Esophagus squamous epithelium (tissue), 5 donors: ENCODE data around the gene TTC39A. TPM values are rescaled to one million over a fixed set of nuclear protein-coding genes. Genes with fewer than 3 reads are reported as not detected.

Source experiments
- DNase-seq: peaks from one replicate; lab custom pipeline; 2025; lab: John Stamatoyannopoulos, UW
- H3K27ac ChIP-seq, 4 donors: fragments of 200-600 bp; sonication (generic); one replicate each; pipeline ENCODE4 v1.5.1; 2016 to 2019; ENCODE audit warnings: mild to moderate bottlenecking in 1 of 4
- H3K27me3 ChIP-seq, 4 donors: fragments of 200-600 bp; sonication (generic); 1 replicate in 3 of 4; 2 replicates in 1 of 4; pipeline versions ENCODE4 v1.5.1 to v1.6.0; 2017 to 2021; ENCODE audit warnings: antibody characterized with exemption in 1 of 4
- H3K36me3 ChIP-seq, 3 donors: fragments of 200-600 bp; sonication (generic); one replicate each; pipeline ENCODE4 v1.5.1; 2016 to 2019
- H3K4me1 ChIP-seq, 3 donors: fragments of 200-600 bp; sonication (generic); one replicate each; pipeline ENCODE4 v1.5.1; 2017 to 2019
- H3K4me3 ChIP-seq, 4 donors: fragments of 200-600 bp; sonication (generic); 1 replicate in 3 of 4; 2 replicates in 1 of 4; pipeline ENCODE4 v1.5.1; 2016 to 2019; ENCODE audit warnings: mild to moderate bottlenecking in 2 of 4, moderate library complexity in 1 of 4
- H3K9me3 ChIP-seq, 3 donors: fragments of 200-600 bp; sonication (generic); one replicate each; pipeline ENCODE4 v1.5.1; 2016 to 2019
- CTCF ChIP-seq, 6 experiments: fragments of 450-650 bp in 4 of 6; fragments of 200-600 bp in 2 of 6; sonication (generic) in 2 of 6; IDR thresholded peaks; one replicate each; pipeline ENCODE4 v1.5.1; 2016 to 2019; ENCODE audit warnings: antibody characterized with exemption in 6 of 6, mild to moderate bottlenecking in 4 of 6, moderate library complexity in 4 of 6
- POLR2A ChIP-seq, 4 donors: fragments of 450-650 bp; IDR thresholded peaks; one replicate each; pipeline ENCODE4 v1.6.1; 2017; ENCODE audit warnings: antibody characterized with exemption in 4 of 4, mild to moderate bottlenecking in 4 of 4, moderate library complexity in 3 of 4
- WGBS, 2 donors: methylation state at CpG; one replicate each; pipeline ENCODE4 v1.1.5; 2018; 5-methylcytosine and 5-hydroxymethylcytosine counted together
- intact Hi-C: fragments of 100-400 bp; cut with DNase I; formaldehyde crosslinking; loops from one replicate; pipeline ENCODE4 v1.15.0; 2022
- total RNA-seq, 4 donors: library from RNA; depleted of rRNA; stranded (reverse); fragments of >200 nt; gene quantifications; one replicate each; pipeline ENCODE4 v1.1.0, GENCODE V29; 2016
- donor health status: DM: yes; HTN: yes; CAD: no.

The TTC39A gene
- total RNA-seq, 4 donors from 2014 or later: 16.4 to 60.9 (median 48.8) TPM

GRCh38 chr1:51282605-51283004 lies 47.8 kb downstream of the TTC39A start:
- TF ChIP-seq CTCF (IDR thresholded peaks at IDR 0.05) (no peak), POLR2A (IDR thresholded peaks at IDR 0.05) (no peak)

GRCh38 chr1:51281807-51282206 lies 48.6 kb downstream of the TTC39A start:
- no peak overlapping the region for H3K27ac ChIP-seq
- WGBS, 2 donors: 86 to 92% methylated on average over 5 of the region's 5 CpGs
- no peak for DNase-seq
- H3K4me3 ChIP-seq: no peak overlapping the region
- intact Hi-C loops: no loop called here
- peaks cover 0 to 20% (median 0%) of the 10 kb centered on the region in 3 donors for H3K36me3 ChIP-seq
- no peaks in the 10 kb centered on the region for H3K27me3 ChIP-seq
- TF ChIP-seq POLR2A (IDR thresholded peaks at IDR 0.05) (no peak), CTCF (IDR thresholded peaks at IDR 0.05) (no peak)
- peaks cover 0 to 14% (median 0%) of the 10 kb centered on the region in 3 donors for H3K4me1 ChIP-seq
- H3K9me3 ChIP-seq: no peaks in the 10 kb centered on the region

More at GRCh38 chr1:51282605-51283004, 47.8 kb downstream of the TTC39A start:
- intact Hi-C loops: no loop called here
- no peak overlapping the region for H3K4me3 ChIP-seq
- 63 to 95% methylated on average over 1 to 5 of the region's 5 CpGs for WGBS, 2 donors
- DNase-seq: no peak
- H3K9me3 ChIP-seq: no peaks in the 10 kb centered on the region
- H3K4me1 ChIP-seq: peaks cover 0 to 14% (median 0%) of the 10 kb centered on the region in 3 donors
- no peak overlapping the region for H3K27ac ChIP-seq
- peaks cover 0 to 26% (median 0%) of the 10 kb centered on the region in 3 donors for H3K36me3 ChIP-seq
- H3K27me3 ChIP-seq: no peaks in the 10 kb centered on the region

GRCh38 chr1:51280321-51280978 lies 49.9 kb downstream of the TTC39A start:
- TF ChIP-seq POLR2A (IDR thresholded peaks at IDR 0.05) (no peak), CTCF (IDR thresholded peaks at IDR 0.05) (no peak)
- peaks cover 0 to 14% (median 0%) of the 10 kb centered on the region in 3 donors for H3K4me1 ChIP-seq
- intact Hi-C loops: no loop called here
- 33 to 40% methylated on average over 4 of the region's 4 CpGs for WGBS, 2 donors
- no peak for DNase-seq
- no peaks in the 10 kb centered on the region for H3K9me3 ChIP-seq
- H3K36me3 ChIP-seq: peaks cover 0 to 25% (median 0%) of the 10 kb centered on the region in 3 donors
- H3K27me3 ChIP-seq: no peaks in the 10 kb centered on the region
- no peak overlapping the region for H3K4me3 ChIP-seq
- no peak overlapping the region for H3K27ac ChIP-seq

- TF ChIP-seq POLR2A (IDR thresholded peaks at IDR 0.05) (no peak), CTCF (IDR thresholded peaks at IDR 0.05) (no peak)
- DNase-seq: no peak
- H3K36me3 ChIP-seq: peaks cover 0 to 56% (median 0%) of the 10 kb centered on the region in 3 donors
- no peak overlapping the region for H3K4me3 ChIP-seq
- H3K27me3 ChIP-seq: no peaks in the 10 kb centered on the region
- 70 to 74% methylated on average over 7 of the region's 7 CpGs for WGBS, 2 donors
- peaks cover 0 to 14% (median 0%) of the 10 kb centered on the region in 3 donors for H3K4me1 ChIP-seq
- H3K9me3 ChIP-seq: no peaks in the 10 kb centered on the region
- H3K27ac ChIP-seq: no peak overlapping the region
- intact Hi-C loops: no loop called here
Observed at GRCh38 chr1:51276286-51276685, 54.1 kb downstream of the TTC39A start.

GRCh38 chr1:51274676-51275075 lies 55.7 kb downstream of the TTC39A start:
- peaks cover 0 to 7% (median 0%) of the 10 kb centered on the region in 3 donors for H3K4me1 ChIP-seq

More at GRCh38 chr1:51274676-51275075, 55.7 kb downstream of the TTC39A start:
- Histone ChIP-seq H3K27me3 (no peaks in the 10 kb centered on the region), H3K36me3 (peaks cover 0 to 68% (median 0%) of the 10 kb centered on the region in 3 donors), H3K9me3 (no peaks in the 10 kb centered on the region), H3K27ac (no peak overlapping the region), H3K4me3 (no peak overlapping the region)
- WGBS, 2 donors: 91 to 98% methylated on average over 6 of the region's 6 CpGs
- intact Hi-C loops: no loop called here
- no peak for TF ChIP-seq POLR2A (IDR thresholded peaks at IDR 0.05)
- TF ChIP-seq CTCF (IDR thresholded peaks at IDR 0.05): no peak
- DNase-seq: no peak
